Astrocyte (in vitro differentiated cells and primary cell): ENCODE results near the gene PAX5.

Source experiments
- CTCF ChIP-seq: IDR thresholded peaks from 2 replicates; pipeline ENCODE4 v1.5.1; 2011; ENCODE audit warnings: low read depth, mild to moderate bottlenecking, inconsistent platforms, low read length, moderate library complexity; ENCODE audit not compliant: insufficient read depth
- EZH2 ChIP-seq: IDR thresholded peaks from 2 replicates; pipeline ENCODE4 v1.6.1; 2012; ENCODE audit warnings: mild to moderate bottlenecking, low read length, inconsistent platforms; ENCODE audit not compliant: insufficient read depth

GRCh38 chr9:37040508-37041127 lies 6.5 kb upstream of the PAX5 start:
- TF ChIP-seq CTCF = no peak
- TF ChIP-seq EZH2 = no peak
